Caco-2 (cell line): ENCODE results near the gene NEU2. TPM values are rescaled to one million over a fixed set of nuclear protein-coding genes. Genes with fewer than 3 reads are reported as not detected.

Source experiments
- BruUV-seq: library from RNA; stranded (reverse); fragments of 400-500 nt; replicated peaks from 2 replicates; lab custom pipeline; 2021; lab: Mats Ljungman, UMichigan
- CTCF ChIA-PET: fragments of 300-600 bp; sonication (Branson Sonifier 250); formaldehyde crosslinking; loops from one replicate; lab custom pipeline; 2022; ENCODE audit warnings: antibody characterized with exemption; lab: Charles Lee
- POLR2A ChIA-PET: fragments of 300-600 bp; sonication (Branson Sonifier 250); formaldehyde crosslinking; loops from one replicate; lab custom pipeline; 2022; ENCODE audit warnings: antibody characterized with exemption; lab: Charles Lee
- DNase-seq, 2 experiments: peaks; one replicate each; pipeline versions ENCODE4 v3.0.0 to v3.0.0-alpha.2; 2020 to 2022
- H3K27me3 ChIP-seq: replicated peaks from 2 replicates; pipeline ENCODE4 v1.6.0; 2011; ENCODE audit warnings: low read length; ENCODE audit not compliant: control insufficient read depth, insufficient read depth
- H3K36me3 ChIP-seq: 2 replicates; pipeline ENCODE4 v1.5.1; 2011; ENCODE audit warnings: low read length; ENCODE audit not compliant: control insufficient read depth, insufficient read depth
- H3K4me1 ChIP-seq: fragments of 250-450 bp; sonication (Bioruptor Pico); 2 replicates; pipeline ENCODE4 v1.5.1; 2020; ENCODE audit warnings: mild to moderate bottlenecking
- H3K4me3 ChIP-seq: 2 replicates; pipeline ENCODE4 v1.5.1; 2011; ENCODE audit warnings: low read depth, mild to moderate bottlenecking, control low read depth, low read length
- H3K9me3 ChIP-seq: fragments of 250-450 bp; sonication (Bioruptor Pico); 2 replicates; pipeline ENCODE4 v1.5.1; 2020; ENCODE audit warnings: mild to moderate bottlenecking, moderate library complexity
- H3K27ac Mint-ChIP-seq: one replicate; pipeline ENCODE4 v1.8.0; 2022; ENCODE audit warnings: mixed read lengths; ENCODE audit not compliant: unreplicated experiment
- H3K27me3 Mint-ChIP-seq: one replicate; pipeline ENCODE4 v1.8.0; 2022; ENCODE audit warnings: mixed read lengths; ENCODE audit not compliant: insufficient read depth, unreplicated experiment
- H3K36me3 Mint-ChIP-seq: one replicate; pipeline ENCODE4 v1.8.0; 2022; ENCODE audit warnings: mild to moderate bottlenecking, mixed read lengths; ENCODE audit not compliant: insufficient read depth, unreplicated experiment
- H3K4me1 Mint-ChIP-seq: one replicate; pipeline ENCODE4 v1.8.0; 2022; ENCODE audit warnings: low read depth, mixed read lengths; ENCODE audit not compliant: unreplicated experiment
- H3K4me3 Mint-ChIP-seq: one replicate; pipeline ENCODE4 v1.8.0; 2022; ENCODE audit warnings: mild to moderate bottlenecking, moderate library complexity, mixed read lengths; ENCODE audit not compliant: unreplicated experiment
- H3K9me3 Mint-ChIP-seq: one replicate; pipeline ENCODE4 v1.8.0; 2022; ENCODE audit warnings: mixed read lengths; ENCODE audit not compliant: unreplicated experiment
- CTCF ChIP-seq, 2 experiments: fragments of 200-600 bp in 1 of 2; IDR thresholded peaks; 1 replicate in 1 of 2; 2 replicates in 1 of 2; pipeline versions ENCODE4 v1.5.1 to v1.8.0; 2011 to 2022; ENCODE audit warnings: antibody characterized with exemption in 1 of 2, control low read depth in 1 of 2, inconsistent platforms in 1 of 2, low read depth in 1 of 2, low read length in 1 of 2, mild to moderate bottlenecking in 1 of 2, moderate library complexity in 1 of 2; ENCODE audit not compliant: insufficient read depth in 1 of 2, severe bottlenecking in 1 of 2, unreplicated experiment in 1 of 2
- intact Hi-C: fragments of 100-400 bp; cut with micrococcal nuclease; formaldehyde crosslinking; loops from one replicate; pipeline ENCODE4 v1.10.0; 2022; ENCODE audit not compliant: unreplicated experiment
- total RNA-seq: library from RNA; stranded (reverse); gene quantifications from 2 replicates; pipeline ENCODE4 v1.2.3, GENCODE V29; 2022

Gene NEU2
- total RNA-seq, 1 experiment from 2014 or later, result not detected

- POLR2A ChIA-PET, result no interaction called here
- H3K36me3 ChIP-seq, result no peaks in the 10 kb centered on the region
- no peak overlapping the region for H3K4me3 Mint-ChIP-seq
- no peaks in the 10 kb centered on the region for H3K36me3 Mint-ChIP-seq
- CTCF ChIA-PET, result no interaction called here
- no peak for DNase-seq
- H3K27me3 ChIP-seq, result no peaks in the 10 kb centered on the region; the same call in 1 of the 2 replicates
- intact Hi-C loops, result no loop called here
- H3K4me1 Mint-ChIP-seq, result no peaks in the 10 kb centered on the region
- peaks cover 4% of the 10 kb centered on the region for H3K27me3 Mint-ChIP-seq
- TF ChIP-seq CTCF (IDR thresholded peaks at IDR 0.05; ENCODE audit: insufficient read depth in 1 of 2, low read depth in 1 of 2, low read length in 1 of 2, severe bottlenecking in 1 of 2, unreplicated experiment in 1 of 2), result no peak
- no TSS peak for BruUV-seq
- H3K9me3 Mint-ChIP-seq, result peaks cover 9% of the 10 kb centered on the region
- H3K27ac Mint-ChIP-seq, result no peak overlapping the region
- H3K9me3 ChIP-seq, result no peaks in the 10 kb centered on the region
- H3K4me3 ChIP-seq, result no peak overlapping the region
- H3K4me1 ChIP-seq, result no peaks in the 10 kb centered on the region
Measured at GRCh38 chr2:233068762-233069418, 36.4 kb downstream of the NEU2 start.

GRCh38 chr2:233072838-233073237, 40.4 kb downstream of the NEU2 start:
- no peak for TF ChIP-seq CTCF (IDR thresholded peaks at IDR 0.05; ENCODE audit: insufficient read depth in 1 of 2, low read depth in 1 of 2, low read length in 1 of 2, severe bottlenecking in 1 of 2, unreplicated experiment in 1 of 2)
- no peak overlapping the region for H3K27ac Mint-ChIP-seq
- peaks cover 4% of the 10 kb centered on the region for H3K27me3 Mint-ChIP-seq
- ChIA-PET POLR2A (no interaction called here), CTCF (no interaction called here)
- no peaks in the 10 kb centered on the region for H3K36me3 Mint-ChIP-seq
- no peak for DNase-seq
- H3K36me3 ChIP-seq, result no peaks in the 10 kb centered on the region
- no peak overlapping the region for H3K4me3 Mint-ChIP-seq
- intact Hi-C loops, result no loop called here
- H3K27me3 ChIP-seq, result no peaks in the 10 kb centered on the region
- no TSS peak for BruUV-seq
- H3K9me3 ChIP-seq, result no peaks in the 10 kb centered on the region
- no peaks in the 10 kb centered on the region for H3K4me1 Mint-ChIP-seq
- H3K4me3 ChIP-seq, result no peak overlapping the region
- H3K9me3 Mint-ChIP-seq, result peaks cover 9% of the 10 kb centered on the region
- no peaks in the 10 kb centered on the region for H3K4me1 ChIP-seq

GRCh38 chr2:233074106-233074505, 41.6 kb downstream of the NEU2 start:
- no peak overlapping the region for H3K4me3 Mint-ChIP-seq

More at GRCh38 chr2:233074106-233074505, 41.6 kb downstream of the NEU2 start:
- DNase-seq, result no peak
- ChIA-PET CTCF (no interaction called here), POLR2A (no interaction called here)
- Mint-ChIP-seq H3K27ac (no peak overlapping the region), H3K4me1 (no peaks in the 10 kb centered on the region), H3K9me3 (peaks cover 9% of the 10 kb centered on the region), H3K36me3 (no peaks in the 10 kb centered on the region), H3K27me3 (no peaks in the 10 kb centered on the region)
- Histone ChIP-seq H3K9me3 (no peaks in the 10 kb centered on the region), H3K4me1 (no peaks in the 10 kb centered on the region), H3K27me3 (no peaks in the 10 kb centered on the region), H3K36me3 (no peaks in the 10 kb centered on the region), H3K4me3 (no peak overlapping the region)
- BruUV-seq, result no TSS peak
- intact Hi-C loops, result no loop called here
- TF ChIP-seq CTCF (IDR thresholded peaks at IDR 0.05; ENCODE audit: insufficient read depth in 1 of 2, low read depth in 1 of 2, low read length in 1 of 2, severe bottlenecking in 1 of 2, unreplicated experiment in 1 of 2), result no peak
